Measurements from ENCODE around the gene SEMA5A.

DNA sequence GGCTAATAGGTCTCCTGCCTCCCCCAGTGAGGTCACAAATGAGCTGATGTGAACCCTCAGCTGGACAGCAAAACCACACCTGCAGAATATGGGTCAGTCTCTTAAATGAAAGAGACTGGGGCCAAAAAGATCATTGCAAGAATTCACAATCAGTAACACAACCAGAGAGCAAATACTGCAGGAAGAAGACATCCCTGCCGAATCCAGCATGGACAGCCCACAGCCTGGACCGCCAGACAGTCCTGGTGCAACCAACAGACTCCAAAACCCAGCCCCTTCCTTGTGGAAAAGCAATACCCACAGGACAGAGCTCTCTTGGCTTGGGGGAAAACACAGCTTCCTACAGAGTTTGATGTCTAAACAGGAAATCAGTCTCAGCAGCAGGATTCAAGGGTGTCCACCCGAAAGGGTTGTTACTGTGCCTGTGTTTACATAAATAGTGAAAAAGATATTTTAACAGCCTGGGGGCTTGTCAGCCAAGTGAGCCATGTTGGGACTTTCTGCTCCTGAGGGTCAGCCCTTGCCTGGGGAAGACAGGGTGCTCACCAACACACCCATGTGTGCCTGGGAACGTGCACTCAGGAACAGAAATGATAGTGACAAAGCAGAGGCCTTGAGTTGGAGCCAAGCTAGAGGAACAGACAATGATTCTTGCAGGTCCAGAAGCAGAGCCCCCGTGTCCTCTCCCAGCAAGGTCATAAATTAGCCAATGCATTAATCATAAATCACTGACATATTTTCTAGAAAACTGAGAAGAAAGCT lies 106.2 kb downstream of the SEMA5A start:
- TF ChIP-seq, protein P1, sequence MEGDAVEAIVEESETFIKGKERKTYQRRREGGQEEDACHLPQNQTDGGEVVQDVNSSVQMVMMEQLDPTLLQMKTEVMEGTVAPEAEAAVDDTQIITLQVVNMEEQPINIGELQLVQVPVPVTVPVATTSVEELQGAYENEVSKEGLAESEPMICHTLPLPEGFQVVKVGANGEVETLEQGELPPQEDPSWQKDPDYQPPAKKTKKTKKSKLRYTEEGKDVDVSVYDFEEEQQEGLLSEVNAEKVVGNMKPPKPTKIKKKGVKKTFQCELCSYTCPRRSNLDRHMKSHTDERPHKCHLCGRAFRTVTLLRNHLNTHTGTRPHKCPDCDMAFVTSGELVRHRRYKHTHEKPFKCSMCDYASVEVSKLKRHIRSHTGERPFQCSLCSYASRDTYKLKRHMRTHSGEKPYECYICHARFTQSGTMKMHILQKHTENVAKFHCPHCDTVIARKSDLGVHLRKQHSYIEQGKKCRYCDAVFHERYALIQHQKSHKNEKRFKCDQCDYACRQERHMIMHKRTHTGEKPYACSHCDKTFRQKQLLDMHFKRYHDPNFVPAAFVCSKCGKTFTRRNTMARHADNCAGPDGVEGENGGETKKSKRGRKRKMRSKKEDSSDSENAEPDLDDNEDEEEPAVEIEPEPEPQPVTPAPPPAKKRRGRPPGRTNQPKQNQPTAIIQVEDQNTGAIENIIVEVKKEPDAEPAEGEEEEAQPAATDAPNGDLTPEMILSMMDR (IDR thresholded peaks at IDR 0.05; ENCODE audit: poor library complexity, severe bottlenecking) = no peak
- TF ChIP-seq RAD21 (conservative IDR thresholded peaks at IDR 0.05) (no peak), POLR2AphosphoS5 (IDR thresholded peaks at IDR 0.05) (no peak), EZH2 (IDR thresholded peaks at IDR 0.05; ENCODE audit: borderline replicate concordance, insufficient read depth, low read length, poor library complexity, severe bottlenecking) (no peak), EP300 (conservative IDR thresholded peaks at IDR 0.05; ENCODE audit: poor library complexity, severe bottlenecking) (no peak), TAF1 (IDR thresholded peaks at IDR 0.05; ENCODE audit: low read depth) (no peak)
- TF ChIP-seq, protein P2, sequence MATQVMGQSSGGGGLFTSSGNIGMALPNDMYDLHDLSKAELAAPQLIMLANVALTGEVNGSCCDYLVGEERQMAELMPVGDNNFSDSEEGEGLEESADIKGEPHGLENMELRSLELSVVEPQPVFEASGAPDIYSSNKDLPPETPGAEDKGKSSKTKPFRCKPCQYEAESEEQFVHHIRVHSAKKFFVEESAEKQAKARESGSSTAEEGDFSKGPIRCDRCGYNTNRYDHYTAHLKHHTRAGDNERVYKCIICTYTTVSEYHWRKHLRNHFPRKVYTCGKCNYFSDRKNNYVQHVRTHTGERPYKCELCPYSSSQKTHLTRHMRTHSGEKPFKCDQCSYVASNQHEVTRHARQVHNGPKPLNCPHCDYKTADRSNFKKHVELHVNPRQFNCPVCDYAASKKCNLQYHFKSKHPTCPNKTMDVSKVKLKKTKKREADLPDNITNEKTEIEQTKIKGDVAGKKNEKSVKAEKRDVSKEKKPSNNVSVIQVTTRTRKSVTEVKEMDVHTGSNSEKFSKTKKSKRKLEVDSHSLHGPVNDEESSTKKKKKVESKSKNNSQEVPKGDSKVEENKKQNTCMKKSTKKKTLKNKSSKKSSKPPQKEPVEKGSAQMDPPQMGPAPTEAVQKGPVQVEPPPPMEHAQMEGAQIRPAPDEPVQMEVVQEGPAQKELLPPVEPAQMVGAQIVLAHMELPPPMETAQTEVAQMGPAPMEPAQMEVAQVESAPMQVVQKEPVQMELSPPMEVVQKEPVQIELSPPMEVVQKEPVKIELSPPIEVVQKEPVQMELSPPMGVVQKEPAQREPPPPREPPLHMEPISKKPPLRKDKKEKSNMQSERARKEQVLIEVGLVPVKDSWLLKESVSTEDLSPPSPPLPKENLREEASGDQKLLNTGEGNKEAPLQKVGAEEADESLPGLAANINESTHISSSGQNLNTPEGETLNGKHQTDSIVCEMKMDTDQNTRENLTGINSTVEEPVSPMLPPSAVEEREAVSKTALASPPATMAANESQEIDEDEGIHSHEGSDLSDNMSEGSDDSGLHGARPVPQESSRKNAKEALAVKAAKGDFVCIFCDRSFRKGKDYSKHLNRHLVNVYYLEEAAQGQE (IDR thresholded peaks at IDR 0.05; ENCODE audit: borderline replicate concordance) = no peak
